Measurements from ENCODE around the gene DOC2A. TPM values are rescaled to one million over a fixed set of nuclear protein-coding genes. Genes with fewer than 3 reads are reported as not detected.

DOC2A gene
- total RNA-seq, 1 donor from 2014 or later = 0.17 TPM

DNA sequence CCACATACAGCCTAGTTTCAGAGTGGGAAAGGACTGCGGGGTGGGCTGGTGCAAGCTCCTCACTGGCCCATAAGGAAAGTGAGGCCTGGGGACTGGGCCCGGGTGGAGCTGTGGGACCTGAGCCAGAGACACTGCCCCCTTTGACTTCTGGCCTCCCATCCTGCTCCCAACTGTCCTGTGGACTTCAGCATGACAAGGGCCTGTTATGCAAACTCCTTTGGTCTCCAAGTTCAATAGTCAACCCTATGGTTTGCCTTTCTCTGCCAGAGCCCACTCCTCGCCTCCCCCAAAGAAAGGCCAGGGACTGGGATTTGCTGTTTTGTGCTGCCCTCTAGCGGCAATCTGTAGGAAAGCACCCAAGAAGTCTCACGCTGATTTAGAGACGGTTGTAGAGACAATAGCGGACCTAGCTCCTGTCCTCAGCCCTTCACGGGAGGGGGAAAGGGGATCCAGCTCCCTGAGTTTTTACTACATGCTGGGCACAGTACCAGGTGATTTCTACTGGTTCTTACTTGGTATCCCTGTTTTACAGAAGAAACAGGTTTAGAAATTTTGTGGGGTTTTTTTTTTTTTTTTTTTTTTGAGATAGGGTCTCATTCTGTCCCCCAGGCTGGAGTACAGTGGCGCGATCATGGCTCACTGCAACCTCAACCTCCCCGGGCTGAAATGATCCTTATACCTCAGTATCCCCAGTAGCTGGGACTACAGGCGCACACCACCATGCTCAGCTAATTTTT is 21.4 kb upstream of the DOC2A start:
- H3K4me3 ChIP-seq (ENCODE audit: low read depth, low read length) = no peak overlapping the region
- DNase-seq (ENCODE audit: low read depth) = no peak
- TF ChIP-seq, protein P1, sequence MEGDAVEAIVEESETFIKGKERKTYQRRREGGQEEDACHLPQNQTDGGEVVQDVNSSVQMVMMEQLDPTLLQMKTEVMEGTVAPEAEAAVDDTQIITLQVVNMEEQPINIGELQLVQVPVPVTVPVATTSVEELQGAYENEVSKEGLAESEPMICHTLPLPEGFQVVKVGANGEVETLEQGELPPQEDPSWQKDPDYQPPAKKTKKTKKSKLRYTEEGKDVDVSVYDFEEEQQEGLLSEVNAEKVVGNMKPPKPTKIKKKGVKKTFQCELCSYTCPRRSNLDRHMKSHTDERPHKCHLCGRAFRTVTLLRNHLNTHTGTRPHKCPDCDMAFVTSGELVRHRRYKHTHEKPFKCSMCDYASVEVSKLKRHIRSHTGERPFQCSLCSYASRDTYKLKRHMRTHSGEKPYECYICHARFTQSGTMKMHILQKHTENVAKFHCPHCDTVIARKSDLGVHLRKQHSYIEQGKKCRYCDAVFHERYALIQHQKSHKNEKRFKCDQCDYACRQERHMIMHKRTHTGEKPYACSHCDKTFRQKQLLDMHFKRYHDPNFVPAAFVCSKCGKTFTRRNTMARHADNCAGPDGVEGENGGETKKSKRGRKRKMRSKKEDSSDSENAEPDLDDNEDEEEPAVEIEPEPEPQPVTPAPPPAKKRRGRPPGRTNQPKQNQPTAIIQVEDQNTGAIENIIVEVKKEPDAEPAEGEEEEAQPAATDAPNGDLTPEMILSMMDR (conservative IDR thresholded peaks at IDR 0.05; ENCODE audit: low read depth, low read length) = peak; percentile 91

GRCh38 chr16:30031477-30031918 is 20.7 kb upstream of the DOC2A start:
- H3K4me3 ChIP-seq (ENCODE audit: low read depth, low read length) = no peak overlapping the region
- no peak for DNase-seq (ENCODE audit: low read depth)
- TF ChIP-seq, protein P1 (conservative IDR thresholded peaks at IDR 0.05; ENCODE audit: low read depth, low read length) = no peak

GRCh38 chr16:30030841-30031413 is 20.1 kb upstream of the DOC2A start, which contains the start of gene TLCD3B:
Gene TLCD3B, minus strand, starts transcription at chr16:30031271. Its CDS starts 744 bp downstream, at chr16:30030527.
- H3K4me3 ChIP-seq (ENCODE audit: low read depth, low read length) = no peak within 1 kb of the TSS

GRCh38 chr16:30030011-30030685 is 19.3 kb upstream of the DOC2A start:
- no peak overlapping the region for H3K4me3 ChIP-seq (ENCODE audit: low read depth, low read length)
- TF ChIP-seq, protein P1 (conservative IDR thresholded peaks at IDR 0.05; ENCODE audit: low read depth, low read length) = no peak
- no peak for DNase-seq (ENCODE audit: low read depth)

More at GRCh38 chr16:30030841-30031413, 20.1 kb upstream of the DOC2A start, which contains the start of gene TLCD3B:
- no peak for DNase-seq (ENCODE audit: low read depth)
- TF ChIP-seq, protein P1 (conservative IDR thresholded peaks at IDR 0.05; ENCODE audit: low read depth, low read length) = no peak

DNA sequence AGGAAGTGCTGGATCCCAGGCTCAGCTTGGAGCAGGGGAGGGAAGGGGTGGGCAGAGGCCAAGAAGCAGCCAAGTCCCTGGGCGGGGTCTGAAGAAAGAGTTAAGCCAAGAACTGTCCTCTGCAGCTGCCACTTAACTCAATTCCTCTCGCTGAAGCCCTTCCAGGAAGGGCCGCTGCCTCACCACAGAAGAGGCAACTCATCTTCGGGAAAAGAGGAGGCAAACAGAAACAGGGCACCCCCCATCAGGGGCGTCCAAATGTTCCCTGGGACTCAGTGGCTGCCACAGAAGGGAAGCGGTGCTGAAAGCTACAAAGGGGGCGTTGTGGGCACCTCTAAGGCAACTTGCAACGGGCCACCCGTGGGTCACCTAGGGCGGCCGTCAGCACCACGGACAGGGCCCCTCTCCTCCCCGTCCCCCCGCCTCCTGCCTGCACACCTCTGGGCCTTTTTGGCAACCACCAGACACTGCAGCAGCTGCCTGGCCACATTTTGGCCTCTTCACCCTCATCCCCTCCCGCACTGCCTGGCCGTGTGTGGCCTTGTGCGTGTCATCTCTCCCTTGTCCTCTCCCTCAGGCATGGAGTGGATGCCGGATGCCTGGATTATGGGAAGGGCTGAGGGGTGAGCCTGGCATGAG is 17.7 kb upstream of the DOC2A start:
- no peak for DNase-seq (ENCODE audit: low read depth)
- H3K4me3 ChIP-seq (ENCODE audit: low read depth, low read length) = no peak overlapping the region
- TF ChIP-seq, protein P1 (conservative IDR thresholded peaks at IDR 0.05; ENCODE audit: low read depth, low read length) = no peak

GRCh38 chr16:30027588-30028437 is 17.0 kb upstream of the DOC2A start:
- DNase-seq (ENCODE audit: low read depth) = no peak
- no peak overlapping the region for H3K4me3 ChIP-seq (ENCODE audit: low read depth, low read length)
- TF ChIP-seq, protein P1 (conservative IDR thresholded peaks at IDR 0.05; ENCODE audit: low read depth, low read length) = no peak

Data from epithelial cell of proximal tubule (primary cell).